ENCODE measurements around the gene CADPS. TPM values are rescaled to one million over a fixed set of nuclear protein-coding genes. Genes with fewer than 3 reads are reported as not detected.

CADPS gene
- polyA plus RNA-seq, 10 donors, result 1.0 to 5.4 (median 2.9) TPM

DNA sequence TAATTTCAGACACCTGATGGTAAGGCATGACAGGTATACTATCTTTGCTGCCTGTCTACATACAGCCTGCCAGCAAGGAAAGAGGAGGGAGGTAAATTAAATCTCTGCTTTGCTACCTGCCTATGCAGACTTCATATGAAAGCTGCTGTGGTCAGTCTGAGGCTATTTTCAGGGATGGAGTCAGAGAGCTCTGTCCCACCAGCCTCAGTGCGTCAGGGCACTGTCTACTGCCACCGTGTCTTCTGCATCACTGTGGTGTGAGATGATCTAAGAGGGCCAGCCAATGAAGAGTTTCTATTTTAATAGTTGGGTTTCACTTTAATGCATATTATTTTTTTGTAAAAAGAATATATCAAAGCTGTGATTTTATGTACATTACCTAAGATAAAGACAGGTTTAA lies 125.6 kb downstream of the CADPS start:
- DNase-seq, result no peak

DNA sequence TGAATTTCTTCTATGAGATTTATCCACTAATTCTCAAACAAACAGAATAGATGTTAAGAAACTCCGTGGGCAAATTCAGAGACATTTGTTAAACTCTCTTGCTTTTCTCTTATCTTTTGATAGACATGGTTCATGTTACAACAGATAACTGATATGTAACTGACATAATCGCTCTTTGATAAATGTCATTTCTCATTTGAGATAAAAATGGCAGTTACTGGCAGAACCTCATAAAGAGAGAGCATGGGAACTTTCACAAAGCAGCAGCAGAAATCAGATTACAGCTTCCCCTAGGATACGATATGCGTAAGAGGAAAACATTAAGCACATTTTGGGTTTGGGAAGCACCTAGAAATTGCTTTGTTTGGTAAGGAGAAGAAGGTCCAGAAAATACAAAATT lies 126.1 kb downstream of the CADPS start:
- no peak for DNase-seq

DNA sequence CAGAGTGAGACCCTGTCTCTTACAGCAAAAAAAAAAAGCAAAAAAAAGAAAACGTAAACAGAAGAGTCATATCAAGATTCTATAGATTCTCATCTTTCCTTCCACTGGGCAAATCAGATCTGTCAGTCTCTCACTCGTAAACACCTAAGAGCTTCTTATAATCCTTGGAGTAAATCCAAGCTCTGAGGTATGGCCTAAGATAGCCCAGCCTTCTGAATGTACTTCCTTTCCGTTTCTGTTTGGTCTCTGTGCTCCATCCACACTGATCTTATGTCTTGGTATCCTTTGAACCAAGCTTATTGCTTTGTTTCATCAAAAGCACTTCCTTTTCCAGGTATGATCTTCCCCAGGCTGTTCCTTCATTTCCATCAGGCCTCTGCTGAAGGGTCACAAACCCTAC lies 137.8 kb downstream of the CADPS start:
- DNase-seq, result no peak

DNA sequence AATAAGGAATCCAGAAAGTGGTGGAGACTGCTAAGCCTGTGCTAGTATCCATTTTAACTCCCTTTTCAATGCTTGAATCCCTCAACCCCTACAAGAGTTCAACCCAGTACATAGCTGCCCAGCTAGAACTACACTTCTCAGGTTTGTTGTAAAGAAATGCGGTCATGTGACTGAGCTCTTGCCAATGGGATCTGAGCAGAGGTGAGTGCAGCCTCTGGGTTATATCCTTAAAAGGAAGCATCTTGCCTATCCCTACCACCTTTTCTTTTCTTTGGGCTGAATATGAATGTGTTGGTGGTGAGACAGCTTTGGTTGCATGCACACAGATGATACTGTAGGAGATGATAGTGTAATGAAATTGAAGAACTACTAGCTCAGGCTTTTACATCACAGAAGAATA lies 139.7 kb downstream of the CADPS start:
- no peak for DNase-seq

DNA sequence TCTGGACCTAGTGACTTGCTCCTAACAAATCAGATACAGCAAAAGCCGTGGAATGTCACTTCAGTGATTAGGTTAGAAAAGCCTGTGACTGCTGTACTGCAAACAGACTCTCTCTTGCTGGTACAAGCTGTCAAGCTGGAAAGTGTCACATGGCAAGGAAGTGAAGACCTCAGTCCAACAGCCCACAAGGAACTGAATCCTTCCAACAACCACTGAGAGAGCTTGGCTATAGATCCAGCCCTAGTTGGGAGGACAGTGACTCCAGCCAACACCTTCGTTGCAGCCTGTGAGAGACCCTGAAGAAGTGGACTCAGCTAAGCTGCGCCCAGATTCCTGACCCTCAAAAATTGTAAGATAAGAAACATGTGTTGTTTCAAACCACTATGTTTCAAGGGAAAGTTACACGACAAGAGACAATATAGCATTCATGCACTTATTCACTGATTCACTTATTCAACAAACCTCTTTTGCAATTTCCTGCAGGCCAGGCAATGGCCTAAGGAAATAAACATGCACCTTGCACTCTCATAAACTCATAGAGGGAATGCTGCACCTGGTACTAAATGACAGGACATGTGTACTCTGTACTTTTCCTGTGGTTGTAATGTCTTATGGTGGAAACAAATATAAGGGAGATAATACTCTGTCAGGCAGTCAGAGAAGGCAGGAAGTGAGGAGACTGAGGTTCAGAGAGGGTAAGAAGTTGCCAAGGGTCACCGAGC lies 142.9 kb downstream of the CADPS start:
- DNase-seq, result no peak

DNA sequence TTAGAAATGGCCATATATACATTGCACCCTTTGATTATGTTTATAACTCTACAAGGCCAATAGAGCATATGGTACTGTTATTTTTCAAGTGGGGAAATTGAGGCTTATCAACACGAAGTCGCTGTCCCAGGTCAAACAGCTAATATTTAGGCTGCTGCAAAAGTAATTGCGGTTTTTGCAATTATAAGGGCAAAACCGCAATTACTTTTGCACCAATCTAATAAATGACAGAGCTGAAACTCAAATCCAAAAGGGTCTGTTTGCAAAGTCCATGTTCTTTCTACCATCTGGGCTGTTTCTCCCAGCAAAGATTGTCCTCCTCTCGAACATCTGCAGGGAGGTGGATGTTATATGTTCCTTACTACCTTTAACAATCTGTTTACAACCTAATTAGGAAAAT lies 147.2 kb downstream of the CADPS start:
- DNase-seq, result no peak

DNA sequence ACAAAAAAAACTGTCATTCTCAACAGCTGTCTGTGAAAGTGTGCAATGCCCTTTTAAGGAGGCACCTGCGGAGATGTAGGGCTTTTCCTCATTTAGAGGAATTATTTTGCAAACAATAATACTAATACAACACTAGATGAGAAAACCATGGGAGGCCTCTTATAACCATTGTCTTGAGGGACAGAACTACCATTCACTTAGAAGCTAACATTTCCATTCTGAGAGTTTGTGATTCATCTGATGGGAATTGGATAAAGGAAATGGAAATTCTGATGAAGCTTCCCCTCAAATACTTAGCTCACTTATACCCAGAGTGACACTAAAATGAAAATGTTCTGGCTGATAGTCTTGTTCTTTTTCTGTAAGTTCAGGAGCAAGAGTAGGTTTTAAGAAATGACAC lies 147.7 kb downstream of the CADPS start:
- DNase-seq, result peak; percentile 9 to 45 (median 42)

DNA sequence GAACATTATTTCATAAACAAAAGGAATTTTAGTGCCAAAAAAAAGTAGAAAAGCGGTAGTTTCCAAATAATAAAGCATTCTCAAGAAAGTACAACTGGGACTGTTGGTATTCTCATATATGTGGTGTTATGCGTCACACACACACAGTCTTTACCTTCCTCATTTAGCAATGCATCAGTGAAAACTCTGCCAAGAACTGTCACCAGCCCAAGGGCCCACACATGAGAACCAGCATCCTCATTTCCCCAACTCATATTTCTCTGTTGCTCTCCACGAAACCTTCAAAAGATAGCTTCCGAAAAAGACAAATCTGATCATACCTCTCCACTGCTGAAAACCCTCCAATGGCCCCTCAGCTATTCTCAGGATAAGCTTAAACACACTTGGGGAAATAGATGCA lies 150.7 kb downstream of the CADPS start:
- DNase-seq, result no peak

DNA sequence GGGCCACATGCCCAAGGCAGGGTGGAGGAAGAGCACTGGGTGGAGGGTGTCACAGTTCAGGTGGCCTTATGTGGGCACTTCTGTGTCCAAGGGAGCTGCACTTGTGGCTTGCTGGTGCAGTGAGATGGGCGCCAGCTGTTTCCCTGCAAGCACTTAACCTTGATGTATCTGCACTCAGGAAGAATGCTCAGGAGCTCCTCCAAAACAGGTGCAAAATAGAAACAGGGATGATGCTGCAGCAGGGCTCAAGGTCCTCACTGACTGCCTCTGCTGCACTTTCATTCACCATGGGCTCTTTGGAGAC lies 151.3 kb downstream of the CADPS start:
- no peak for DNase-seq

DNA sequence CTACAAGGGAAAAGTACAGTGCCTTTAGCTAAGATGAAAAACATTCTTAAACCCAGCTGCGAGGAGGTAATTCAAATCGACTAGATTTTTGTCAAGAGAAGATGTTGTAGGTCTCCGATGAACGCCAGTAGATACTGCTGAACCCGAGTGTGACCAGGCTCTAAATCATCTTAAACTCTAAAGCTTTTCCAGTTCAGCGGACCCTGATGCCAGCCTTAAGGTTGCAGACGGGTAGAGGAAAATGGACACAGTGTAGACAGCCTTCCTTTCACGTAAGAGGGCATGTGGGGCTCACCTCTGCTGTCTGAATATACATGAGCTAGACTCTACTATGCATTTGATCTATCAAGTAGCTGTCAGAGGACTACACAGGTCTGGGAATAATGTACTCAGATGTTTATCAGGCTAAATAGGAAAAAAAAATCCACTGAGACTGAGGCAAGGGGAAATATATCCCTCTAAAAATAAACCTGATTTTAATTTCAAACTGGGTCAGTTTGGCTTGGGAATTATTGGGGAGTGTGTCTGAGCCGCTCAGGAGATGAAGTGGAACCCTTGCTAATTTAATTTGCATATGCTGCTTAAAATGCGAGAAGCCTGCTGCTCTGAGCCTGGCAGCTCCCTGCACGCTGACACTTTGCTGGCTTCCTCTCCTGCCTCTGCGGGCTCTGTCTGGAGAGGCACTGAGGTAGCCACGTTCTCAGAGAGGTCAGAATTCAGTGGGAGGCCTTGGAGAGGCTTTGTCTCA lies 151.9 kb downstream of the CADPS start:
- DNase-seq, result peak in 1 of 3 donors; percentile 14

DNA sequence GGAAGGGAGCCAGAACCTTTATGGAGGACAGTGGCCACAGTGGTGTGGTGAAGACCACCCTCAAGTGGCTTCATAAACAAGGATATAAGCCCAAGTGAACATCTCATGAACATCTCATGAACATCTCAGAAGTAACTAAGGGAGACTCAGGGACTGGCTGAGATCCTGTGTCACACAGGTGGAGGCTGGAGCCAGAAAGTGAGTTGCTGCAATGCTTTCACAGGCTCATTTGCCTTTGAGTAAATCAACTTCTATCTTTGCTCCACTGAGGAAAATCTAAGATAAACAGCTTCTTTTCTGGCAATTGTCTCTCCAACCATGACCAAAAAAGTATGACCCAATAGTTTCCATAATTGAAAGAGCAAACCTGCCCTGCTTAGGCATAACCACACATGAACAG lies 152.9 kb downstream of the CADPS start:
- no peak for DNase-seq

DNA sequence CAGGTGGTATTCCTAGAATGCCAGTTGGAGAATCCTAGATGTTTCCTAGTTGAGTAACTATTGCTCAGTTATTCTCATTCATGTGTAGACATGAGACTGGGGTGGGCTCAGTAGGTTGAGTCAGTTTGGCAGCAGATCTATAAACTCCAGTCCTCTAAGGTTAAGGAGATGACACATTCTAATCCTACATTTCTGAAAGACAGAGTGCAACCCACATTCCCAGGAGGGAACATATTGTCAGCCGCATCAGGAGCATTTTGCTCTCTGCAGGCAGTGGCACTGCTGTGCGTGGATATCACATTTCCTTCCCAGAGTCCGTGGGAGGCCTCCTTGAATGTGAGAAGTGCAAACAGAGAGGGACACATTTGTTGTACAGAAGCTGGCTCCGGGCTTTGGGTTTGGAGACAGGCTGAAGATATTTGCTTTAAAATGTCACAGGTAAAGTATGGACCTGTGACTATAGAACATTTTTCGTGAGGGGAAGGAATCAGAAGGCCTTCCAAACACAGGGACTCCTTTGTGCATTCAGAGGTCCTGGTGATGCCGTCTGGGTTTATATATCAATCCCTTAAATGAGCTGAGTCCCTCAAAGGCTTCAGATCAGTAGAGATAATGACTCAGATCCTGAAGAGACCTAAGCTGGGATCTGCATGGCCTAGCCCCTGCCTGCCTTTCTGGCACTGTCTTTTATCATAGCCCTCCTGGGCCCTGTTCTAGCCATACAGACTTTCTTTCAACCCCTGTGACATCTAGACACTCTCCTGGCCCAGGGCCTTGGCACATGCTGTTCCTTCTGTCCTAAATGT lies 156.5 kb downstream of the CADPS start:
- DNase-seq, result peak in 1 of 3 donors; percentile 51

DNA sequence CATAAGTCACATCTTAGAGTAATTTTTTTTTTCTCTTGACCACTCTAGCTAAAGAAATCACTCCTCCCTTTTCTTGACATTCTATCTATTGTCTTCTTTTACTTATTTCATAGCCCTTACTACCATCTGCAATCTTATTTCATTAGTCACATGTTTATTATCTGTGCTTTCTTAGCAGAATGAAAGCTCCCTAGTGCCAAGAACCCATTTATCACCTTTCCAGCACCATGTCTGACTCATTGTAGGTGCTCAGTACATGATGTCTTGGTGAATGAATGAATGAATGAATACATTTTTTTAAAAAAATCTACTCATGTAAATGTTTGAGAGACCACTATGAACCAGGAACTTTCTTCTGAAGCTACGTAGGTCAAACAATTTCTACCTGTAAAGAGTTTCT lies 157.2 kb downstream of the CADPS start:
- DNase-seq, result no peak

DNA sequence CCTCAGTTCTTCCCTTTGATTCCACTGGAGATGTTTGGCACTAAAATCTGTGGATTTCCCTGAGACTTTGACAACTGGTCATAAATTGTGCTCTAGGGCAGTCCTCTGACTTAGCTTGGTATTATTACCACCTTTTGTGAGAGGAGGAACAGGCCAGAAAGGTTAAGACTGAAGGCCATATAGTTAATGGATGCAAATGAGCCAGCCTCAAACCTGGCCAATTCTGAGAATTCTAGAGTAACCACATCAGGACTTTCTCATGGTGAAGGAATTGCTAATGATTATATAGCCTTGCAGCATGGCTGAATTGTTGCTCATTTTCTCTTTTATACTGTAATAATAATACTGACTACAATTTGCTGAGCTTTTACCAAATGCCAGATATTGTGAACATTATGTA lies 162.5 kb downstream of the CADPS start:
- no peak for DNase-seq

DNA sequence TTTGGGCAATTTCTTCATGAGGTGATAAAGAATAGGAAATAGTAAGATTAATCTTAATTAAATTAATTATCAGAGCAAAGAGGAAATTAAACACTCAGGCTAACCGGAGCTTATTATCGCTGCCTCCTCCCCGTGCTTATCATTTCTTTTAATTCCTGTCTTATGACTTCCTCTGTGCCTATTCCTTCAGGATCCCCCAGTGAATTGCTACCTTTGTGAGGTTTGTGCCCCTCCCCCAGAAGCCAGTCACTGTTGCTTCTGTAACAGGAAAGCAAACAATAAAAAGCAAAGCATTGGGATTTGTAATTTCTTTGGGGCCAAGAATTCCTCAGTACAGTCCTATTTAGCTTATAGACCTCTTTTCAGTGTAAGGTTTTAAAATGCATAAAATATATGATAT lies 164.5 kb downstream of the CADPS start:
- no peak for DNase-seq

DNA sequence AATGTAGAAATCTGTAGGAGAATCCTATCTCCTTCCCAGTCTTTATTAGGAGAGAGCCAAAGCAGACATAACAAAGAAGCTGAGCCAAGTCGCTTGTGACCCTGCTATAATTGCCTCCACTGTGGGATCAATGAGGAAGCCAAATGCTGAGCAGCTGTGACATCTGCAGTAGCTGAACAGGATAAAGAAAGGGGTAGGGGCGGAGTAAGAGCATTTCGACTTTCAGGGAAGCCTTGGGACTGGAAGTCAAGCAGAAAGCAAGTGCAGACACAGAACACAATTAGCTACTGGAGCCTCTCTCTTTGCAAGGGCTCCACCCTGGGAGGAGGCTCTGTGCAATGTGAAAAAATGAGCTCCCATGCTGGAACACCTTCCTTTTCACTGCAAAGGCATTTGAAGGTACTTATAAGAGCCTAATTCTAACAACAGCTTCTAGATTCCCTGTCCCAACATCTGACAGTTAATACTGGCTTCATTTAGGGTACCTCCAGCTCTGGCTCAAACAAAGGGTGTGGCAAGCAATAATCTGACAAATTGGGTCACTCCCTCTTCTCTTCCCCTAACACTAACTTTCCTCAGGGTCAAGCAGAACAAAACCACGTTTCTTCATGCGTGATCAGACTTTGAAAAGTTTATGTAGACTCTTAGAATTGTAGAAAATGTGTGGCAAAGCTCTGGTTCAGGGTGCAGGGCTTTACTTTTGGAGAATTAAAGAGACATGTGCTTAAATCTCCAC lies 166.4 kb downstream of the CADPS start:
- DNase-seq, result peak; percentile 21 to 57 (median 28)

DNA sequence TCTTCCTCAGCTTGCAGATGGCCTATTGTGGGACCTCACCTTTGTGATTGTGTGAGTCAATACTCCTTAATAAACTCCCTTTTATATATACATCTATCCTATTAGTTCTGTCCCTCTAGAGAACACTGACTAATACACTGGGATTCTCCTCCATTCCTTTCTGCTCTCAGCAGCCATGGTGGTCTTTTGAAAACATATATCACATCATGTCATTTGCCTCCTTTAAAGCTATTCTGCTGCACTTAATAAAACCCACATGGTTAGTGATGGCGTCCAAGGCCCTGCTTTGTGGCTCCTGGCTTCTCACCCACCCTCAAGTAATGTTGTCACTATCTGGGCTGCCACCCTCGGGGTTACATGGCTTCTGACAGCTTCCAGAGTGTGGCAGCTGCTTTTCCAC lies 169.5 kb downstream of the CADPS start:
- no peak for DNase-seq

DNA sequence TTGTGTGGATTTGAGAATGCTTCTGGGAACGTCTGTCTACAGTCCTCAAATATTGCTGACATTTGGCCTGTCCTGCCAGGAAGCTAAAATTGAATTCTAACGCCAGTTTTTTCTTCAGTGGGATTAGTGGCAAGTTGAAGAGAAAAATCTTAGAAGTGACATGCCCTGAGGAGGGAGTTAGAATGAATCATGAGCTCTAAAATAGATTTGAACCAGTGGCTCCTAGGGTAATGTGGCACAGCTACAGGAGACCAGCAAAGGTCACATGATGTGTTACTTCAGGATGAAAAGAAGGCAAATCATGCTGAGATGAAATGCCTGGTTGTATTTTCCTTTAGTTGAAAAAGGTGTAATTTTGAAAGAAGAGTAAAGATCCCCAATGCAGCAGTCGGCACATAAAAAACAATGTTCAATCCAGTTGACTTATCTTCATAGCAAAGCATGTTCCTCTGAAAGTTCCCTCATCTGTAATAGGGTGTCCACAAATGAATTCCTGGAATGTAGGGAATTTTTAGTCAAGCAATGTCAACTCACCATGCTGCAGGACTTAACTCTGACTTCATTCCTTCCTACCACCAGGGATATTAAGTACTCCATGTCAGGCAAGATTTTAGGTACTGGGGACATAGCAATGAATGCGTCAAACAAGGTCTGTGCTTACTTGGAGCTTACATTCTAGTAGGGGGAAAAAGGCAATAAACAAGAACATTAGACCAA lies 171.6 kb downstream of the CADPS start:
- DNase-seq, result no peak

DNA sequence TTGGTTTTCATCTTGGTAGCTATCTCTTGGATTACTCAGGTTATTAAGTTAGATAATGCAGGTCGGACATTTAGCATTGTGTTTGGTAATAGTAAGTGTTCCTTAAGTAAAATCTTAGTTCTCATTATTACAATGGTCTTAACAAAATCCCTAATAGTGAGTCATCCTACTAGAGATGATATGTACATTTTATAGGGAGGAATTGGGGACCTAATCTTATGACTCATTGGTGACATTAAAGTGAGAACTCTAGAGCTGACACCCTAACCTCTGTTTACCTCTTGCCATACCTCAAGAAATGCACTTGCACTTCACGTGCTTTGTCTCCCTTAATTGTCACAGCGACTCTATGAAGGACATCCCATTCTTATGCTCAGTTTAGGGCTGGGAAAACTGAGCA lies 174.9 kb downstream of the CADPS start:
- DNase-seq, result no peak

DNA sequence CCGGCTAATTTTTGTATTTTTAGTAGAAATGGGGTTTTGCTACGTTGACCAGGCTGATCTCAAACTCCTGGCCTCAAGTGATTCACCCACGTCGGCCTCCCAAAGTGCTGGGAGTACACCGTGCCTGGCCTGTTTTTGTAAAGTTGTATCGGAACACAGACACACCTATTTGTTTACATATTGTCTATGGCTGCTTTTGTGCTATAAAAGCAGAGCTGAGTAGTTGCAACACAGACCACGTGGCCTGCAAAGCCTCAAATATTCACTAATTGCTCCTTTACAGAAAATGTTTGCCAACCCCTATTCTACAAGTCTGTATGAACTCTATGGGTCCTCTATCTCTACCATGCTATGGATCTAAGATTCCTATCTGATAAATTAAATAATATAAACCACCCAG lies 175.5 kb downstream of the CADPS start:
- DNase-seq, result no peak

DNA sequence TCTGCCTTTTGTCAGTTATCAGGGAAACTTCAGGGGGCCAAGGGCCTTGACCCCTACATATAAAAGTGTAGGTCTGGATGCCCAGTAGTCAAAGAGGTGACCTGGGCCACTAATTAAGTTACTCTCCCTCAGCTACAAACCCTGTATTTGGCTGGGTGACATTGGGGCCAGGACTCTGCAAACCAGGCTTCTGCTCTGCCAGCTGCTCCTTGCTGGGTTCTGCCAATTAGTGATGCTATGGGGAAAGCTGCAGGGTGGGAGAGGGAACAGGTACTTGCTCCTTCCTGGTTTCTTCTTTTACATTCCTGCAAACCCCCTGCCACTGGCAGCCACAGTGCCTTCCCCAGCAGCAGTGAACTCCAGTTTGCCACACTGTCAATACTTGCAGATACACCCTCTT lies 179.2 kb downstream of the CADPS start:
- no peak for DNase-seq

DNA sequence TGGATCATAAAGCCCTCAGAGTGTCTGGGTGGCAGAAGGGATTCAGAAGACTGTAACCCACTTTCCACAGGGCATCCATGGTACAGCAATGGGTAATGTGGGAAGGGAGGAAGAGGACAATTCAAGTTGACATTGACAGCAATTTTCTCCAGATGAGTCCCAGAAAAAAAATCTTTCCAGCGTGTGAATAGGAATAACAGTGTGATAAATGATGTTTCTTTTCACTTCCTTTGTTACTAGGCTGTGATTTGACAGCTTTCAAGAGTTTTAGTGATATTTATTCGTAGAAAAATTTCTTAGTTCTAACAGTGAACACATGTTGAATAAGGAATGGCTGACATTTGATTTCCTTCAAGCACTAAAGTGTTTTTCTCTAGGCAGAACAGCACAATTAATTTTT lies 186.4 kb downstream of the CADPS start:
- DNase-seq, result no peak
